Parathyroid adenoma (tissue), 2 donors: Measurements from ENCODE around the gene GSTM1.
A peak's percentile ranks its signal among the peaks of the same experiment; 100 is the strongest.

Experiments used
- H2AFZ ChIP-seq: fragments of 300-600 bp; sonication (generic); one replicate; pipeline ENCODE4 v1.7.0; 2017; ENCODE audit warnings: antibody characterized with exemption, mild to moderate bottlenecking
- H3K27ac ChIP-seq: fragments of 300-600 bp; sonication (generic); one replicate; pipeline ENCODE4 v1.7.0; 2017
- H3K27me3 ChIP-seq: fragments of 300-600 bp; sonication (generic); one replicate; pipeline ENCODE4 v1.7.0; 2017; ENCODE audit warnings: low read length; ENCODE audit not compliant: control insufficient read depth, insufficient read depth
- H3K36me3 ChIP-seq: fragments of 300-600 bp; sonication (generic); one replicate; pipeline ENCODE4 v1.7.0; 2017; ENCODE audit warnings: low read length; ENCODE audit not compliant: control insufficient read depth, insufficient read depth
- H3K4me1 ChIP-seq: fragments of 300-600 bp; sonication (generic); one replicate; pipeline ENCODE4 v1.7.0; 2017; ENCODE audit warnings: control low read depth
- H3K4me2 ChIP-seq: fragments of 300-600 bp; sonication (generic); one replicate; pipeline ENCODE4 v1.7.0; 2017; ENCODE audit warnings: low read length
- H3K4me3 ChIP-seq: fragments of 300-600 bp; sonication (generic); one replicate; pipeline ENCODE4 v1.7.0; 2017; ENCODE audit warnings: low read depth, low read length
- H3K79me2 ChIP-seq: fragments of 300-600 bp; sonication (generic); one replicate; pipeline ENCODE4 v1.7.0; 2017; ENCODE audit warnings: control low read depth
- H3K9ac ChIP-seq: fragments of 300-600 bp; sonication (generic); one replicate; pipeline ENCODE4 v1.7.0; 2017; ENCODE audit warnings: mild to moderate bottlenecking
- H3K9me3 ChIP-seq: fragments of 300-600 bp; sonication (generic); one replicate; pipeline ENCODE4 v1.7.0; 2017; ENCODE audit warnings: low read length; ENCODE audit not compliant: control insufficient read depth
- TF ChIP-seq, protein P1 (sequence below): fragments of 300-600 bp; sonication (generic); IDR thresholded peaks from one replicate; pipeline ENCODE4 v1.7.0; 2017; ENCODE audit warnings: antibody characterized with exemption, mild to moderate bottlenecking
- donor health status: primary hyperparathyroidism.

Gene GSTM1

DNA sequence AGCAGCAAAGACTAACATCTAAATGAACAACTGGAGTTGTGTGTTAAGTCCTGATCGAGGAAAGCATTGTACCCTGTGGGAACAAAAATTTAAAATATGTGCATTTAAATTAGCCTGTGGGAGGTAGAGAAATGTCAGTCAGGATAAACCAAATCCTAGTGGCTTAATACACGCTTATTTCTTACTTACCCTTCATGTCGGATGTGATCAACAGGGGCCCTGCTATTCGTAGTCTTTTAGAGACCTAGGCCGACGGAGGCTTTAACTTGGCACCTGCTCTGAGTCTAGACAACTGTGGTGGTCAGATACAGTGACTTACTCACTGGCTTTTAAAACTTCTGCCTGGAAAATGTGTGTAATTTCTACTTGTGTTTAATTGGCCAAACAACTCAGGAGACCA is 43.0 kb downstream of the GSTM1 start:
- Histone ChIP-seq H3K27ac (no peak overlapping the region), H3K27me3 (no peaks in the 10 kb centered on the region), H3K9me3 (no peaks in the 10 kb centered on the region)

DNA sequence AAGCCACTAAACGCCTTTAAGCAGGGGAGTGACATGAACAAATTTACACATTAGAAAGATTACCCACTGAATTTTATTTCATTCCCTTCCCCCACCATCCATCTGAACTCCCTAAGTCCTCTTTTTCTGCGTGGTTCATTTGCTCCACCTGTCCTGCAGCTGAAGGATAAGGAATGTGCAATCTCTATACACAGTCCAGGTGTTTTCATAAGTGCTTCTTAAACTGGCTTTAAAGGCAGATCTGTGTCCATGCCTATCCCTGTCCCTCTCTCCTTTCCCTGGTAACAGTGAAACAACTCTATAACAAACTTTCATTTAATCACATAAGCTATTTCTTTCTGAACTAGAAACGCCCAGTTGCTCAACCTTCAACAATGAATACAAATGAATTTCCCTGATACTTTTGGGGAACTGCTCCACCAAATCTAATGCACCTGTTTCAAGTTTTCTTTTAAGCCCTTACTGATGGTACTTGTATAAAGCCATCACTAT is 44.8 kb downstream of the GSTM1 start:
- Histone ChIP-seq H3K4me3 (no peak overlapping the region), H3K4me1 (no peaks in the 10 kb centered on the region), H2AFZ (no peak overlapping the region), H3K4me2 (no peak overlapping the region), H3K36me3 (no peaks in the 10 kb centered on the region), H3K9ac (no peak overlapping the region), H3K27ac (no peak overlapping the region), H3K9me3 (no peaks in the 10 kb centered on the region), H3K79me2 (no peaks in the 10 kb centered on the region), H3K27me3 (no peaks in the 10 kb centered on the region)
- TF ChIP-seq, protein P1, sequence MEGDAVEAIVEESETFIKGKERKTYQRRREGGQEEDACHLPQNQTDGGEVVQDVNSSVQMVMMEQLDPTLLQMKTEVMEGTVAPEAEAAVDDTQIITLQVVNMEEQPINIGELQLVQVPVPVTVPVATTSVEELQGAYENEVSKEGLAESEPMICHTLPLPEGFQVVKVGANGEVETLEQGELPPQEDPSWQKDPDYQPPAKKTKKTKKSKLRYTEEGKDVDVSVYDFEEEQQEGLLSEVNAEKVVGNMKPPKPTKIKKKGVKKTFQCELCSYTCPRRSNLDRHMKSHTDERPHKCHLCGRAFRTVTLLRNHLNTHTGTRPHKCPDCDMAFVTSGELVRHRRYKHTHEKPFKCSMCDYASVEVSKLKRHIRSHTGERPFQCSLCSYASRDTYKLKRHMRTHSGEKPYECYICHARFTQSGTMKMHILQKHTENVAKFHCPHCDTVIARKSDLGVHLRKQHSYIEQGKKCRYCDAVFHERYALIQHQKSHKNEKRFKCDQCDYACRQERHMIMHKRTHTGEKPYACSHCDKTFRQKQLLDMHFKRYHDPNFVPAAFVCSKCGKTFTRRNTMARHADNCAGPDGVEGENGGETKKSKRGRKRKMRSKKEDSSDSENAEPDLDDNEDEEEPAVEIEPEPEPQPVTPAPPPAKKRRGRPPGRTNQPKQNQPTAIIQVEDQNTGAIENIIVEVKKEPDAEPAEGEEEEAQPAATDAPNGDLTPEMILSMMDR = no peak

More for the DNA sequence above, 43.0 kb downstream of the GSTM1 start:
- Histone ChIP-seq H3K4me1 (no peaks in the 10 kb centered on the region), H3K79me2 (no peaks in the 10 kb centered on the region), H3K36me3 (no peaks in the 10 kb centered on the region), H3K9ac (no peak overlapping the region), H2AFZ (no peak overlapping the region), H3K4me3 (no peak overlapping the region), H3K4me2 (no peak overlapping the region)
- TF ChIP-seq, protein P1 = no peak

DNA sequence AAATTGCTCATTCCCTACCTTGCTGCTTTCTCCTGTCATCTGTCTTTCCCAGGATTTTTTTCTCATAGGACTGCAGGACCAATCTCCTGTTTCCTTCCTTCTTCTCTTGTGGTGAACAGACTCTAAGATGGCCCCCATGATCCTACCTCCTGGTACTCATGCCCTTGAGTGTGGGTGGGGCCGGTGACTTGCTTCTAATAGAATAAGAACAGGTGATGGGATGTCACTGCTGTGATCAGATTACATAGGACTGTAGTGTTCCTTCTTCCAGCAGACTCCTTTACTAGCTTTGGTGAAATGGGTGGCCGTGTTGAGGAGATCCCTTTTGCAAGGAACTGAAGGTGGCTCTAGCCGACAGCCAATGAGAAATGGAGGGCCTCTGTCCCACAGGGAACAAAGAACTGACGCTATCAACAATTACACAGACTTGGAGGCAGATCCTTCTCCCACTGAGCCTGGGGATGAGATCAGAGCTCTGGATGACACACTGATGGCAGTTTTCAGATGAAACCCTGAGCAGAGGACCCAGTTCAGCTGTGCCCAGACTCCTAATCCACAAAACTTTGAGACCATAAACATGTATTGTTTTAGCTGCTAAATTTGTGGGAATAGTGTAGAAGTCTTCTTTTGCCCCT is 45.7 kb downstream of the GSTM1 start:
- H3K9ac ChIP-seq = no peak overlapping the region
- no peaks in the 10 kb centered on the region for H3K36me3 ChIP-seq

DNA sequence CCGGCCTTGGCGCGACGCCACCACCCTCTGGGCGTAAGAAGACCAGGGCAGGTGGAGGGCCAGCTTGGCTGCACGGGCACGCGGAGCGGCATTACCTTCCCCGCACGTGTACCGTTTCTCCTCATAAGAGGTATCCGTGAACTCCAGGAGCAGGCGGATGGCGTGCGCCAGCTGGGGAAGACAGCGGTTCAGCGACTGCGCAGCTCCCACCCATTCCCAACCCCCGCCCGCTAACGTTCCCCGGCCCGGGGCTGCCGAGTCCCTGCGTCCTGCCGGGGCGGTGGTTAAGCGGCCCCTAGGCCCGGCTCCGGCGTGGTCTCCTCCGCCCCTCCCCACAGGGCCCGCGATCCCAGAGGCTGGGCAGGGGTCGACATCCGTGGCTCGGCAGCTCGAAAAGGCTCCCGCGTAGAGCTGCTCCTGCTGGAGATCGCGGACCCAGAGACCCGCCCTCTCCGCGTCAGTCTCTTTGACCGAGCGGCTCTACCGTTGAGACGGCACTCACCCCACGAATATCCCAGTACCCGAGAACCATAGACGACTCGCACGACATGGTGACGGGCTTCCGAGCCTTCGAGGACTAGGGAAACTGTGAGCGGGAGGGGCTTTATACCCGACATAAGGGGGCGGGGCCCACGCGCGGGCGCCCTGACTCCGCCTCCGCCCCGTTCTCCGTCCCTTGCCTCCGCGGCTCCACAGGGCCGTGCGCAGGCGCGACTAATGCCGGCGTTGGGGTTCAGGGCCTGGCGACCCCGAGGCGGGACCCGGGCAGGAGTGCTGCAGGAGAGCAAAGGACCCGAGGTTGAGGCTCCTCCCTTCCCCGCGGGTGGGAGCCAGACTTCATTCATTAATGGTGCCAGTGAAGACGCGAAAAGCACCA is 52.4 kb downstream of the GSTM1 start:
- H3K4me2 ChIP-seq = peak overlapping the region; percentile 78
- H3K4me3 ChIP-seq = peak overlapping the region; percentile 74
- peak overlapping the region; percentile 96 for H2AFZ ChIP-seq
- peak overlapping the region; percentile 51 for H3K27ac ChIP-seq
- H3K27me3 ChIP-seq = no peaks in the 10 kb centered on the region
- TF ChIP-seq, protein P1 = no peak
- H3K36me3 ChIP-seq = no peaks in the 10 kb centered on the region
- H3K9ac ChIP-seq = no peak overlapping the region
- no peaks in the 10 kb centered on the region for H3K4me1 ChIP-seq
- no peaks in the 10 kb centered on the region for H3K79me2 ChIP-seq
- H3K9me3 ChIP-seq = no peaks in the 10 kb centered on the region

More for the DNA sequence above, 45.7 kb downstream of the GSTM1 start:
- no peaks in the 10 kb centered on the region for H3K4me1 ChIP-seq
- H3K4me3 ChIP-seq = no peak overlapping the region
- H3K27ac ChIP-seq = no peak overlapping the region
- no peaks in the 10 kb centered on the region for H3K27me3 ChIP-seq
- no peaks in the 10 kb centered on the region for H3K9me3 ChIP-seq
- H2AFZ ChIP-seq = no peak overlapping the region
- H3K4me2 ChIP-seq = no peak overlapping the region
- H3K79me2 ChIP-seq = no peaks in the 10 kb centered on the region
- TF ChIP-seq, protein P1 = no peak
